ENCODE measurements around the gene LATS1.
A peak's percentile ranks its signal among the peaks of the same experiment; 100 is the strongest.

Gene LATS1

DNA sequence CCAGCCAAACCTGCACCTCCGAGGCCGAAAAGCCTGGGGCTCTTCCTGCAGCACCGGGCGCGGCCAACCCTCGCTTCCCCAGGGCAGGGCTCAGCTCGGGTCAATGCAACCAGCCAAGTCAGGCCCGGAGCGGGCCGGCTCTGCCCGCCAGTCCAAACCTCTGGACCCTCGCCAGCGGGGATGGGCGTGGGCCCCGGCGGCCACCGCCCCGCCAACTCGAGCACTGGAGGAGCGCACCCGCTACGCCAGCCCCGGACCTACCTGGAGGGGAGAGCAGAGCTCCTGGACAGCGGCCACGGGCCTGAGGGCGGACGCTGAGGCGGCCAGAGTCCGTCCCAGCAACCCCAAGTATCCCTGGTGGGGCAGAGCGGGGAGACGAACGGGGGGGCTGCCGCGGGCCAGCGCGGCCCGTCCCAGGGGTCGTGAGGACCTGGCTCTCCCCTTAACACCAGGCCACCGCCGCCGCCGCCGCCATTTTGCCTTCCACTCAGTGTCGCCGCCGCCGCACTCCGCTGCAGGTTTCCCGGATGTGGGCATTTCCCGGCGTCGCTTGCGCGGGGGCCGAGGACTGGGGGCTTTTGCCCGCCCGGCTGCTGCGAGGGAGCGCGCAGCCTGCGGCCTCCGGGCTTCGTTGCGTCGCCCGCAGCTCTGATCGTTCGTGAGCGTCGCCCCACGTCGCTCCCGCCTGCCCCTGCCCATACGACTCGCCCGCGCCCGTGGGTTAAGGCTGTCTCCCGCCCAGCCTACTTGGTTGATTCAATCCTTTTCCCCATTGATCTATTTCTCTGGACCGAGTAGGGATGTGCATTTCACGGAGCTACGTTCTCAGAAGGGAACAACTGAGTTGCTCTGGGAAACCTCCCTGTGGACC lies at the start of gene LATS1:
Gene LATS1, minus strand, starts transcription at position 514 of the 871 bp plus-strand sequence. CDS start 15,975 bp downstream, outside the sequence.
- Histone ChIP-seq H3K79me2 (ENCODE audit: insufficient read depth, low read length) (peaks cover 59% of the 10 kb centered on the region), H3K9me3 (ENCODE audit: insufficient read depth, low read length, severe bottlenecking) (no peaks in the 10 kb centered on the region), H3K27ac (ENCODE audit: low read length) (peak within 1 kb of the TSS; percentile 95), H3K36me3 (ENCODE audit: insufficient read depth, low read length) (peaks cover 14% of the 10 kb centered on the region), H3K27me3 (ENCODE audit: insufficient read depth, low read length, poor library complexity) (no peaks in the 10 kb centered on the region), H3K4me1 (ENCODE audit: insufficient read depth, low read length) (peaks cover 32% of the 10 kb centered on the region), H3K4me3 (ENCODE audit: low read depth in 1 of 2, low read length in 2 of 2) (peak within 1 kb of the TSS; percentile 70 to 71), H4K20me1 (ENCODE audit: insufficient read depth, low read length) (peaks cover 10% of the 10 kb centered on the region; the same call in 1 of the 2 replicates), H3K9ac (ENCODE audit: low read depth, low read length) (peak within 1 kb of the TSS; percentile 98), H2AFZ (ENCODE audit: low read depth, low read length) (peak within 1 kb of the TSS; percentile 100), H3K4me2 (ENCODE audit: insufficient read depth, low read length) (peak within 1 kb of the TSS; percentile 97)
- TF ChIP-seq, protein P1, sequence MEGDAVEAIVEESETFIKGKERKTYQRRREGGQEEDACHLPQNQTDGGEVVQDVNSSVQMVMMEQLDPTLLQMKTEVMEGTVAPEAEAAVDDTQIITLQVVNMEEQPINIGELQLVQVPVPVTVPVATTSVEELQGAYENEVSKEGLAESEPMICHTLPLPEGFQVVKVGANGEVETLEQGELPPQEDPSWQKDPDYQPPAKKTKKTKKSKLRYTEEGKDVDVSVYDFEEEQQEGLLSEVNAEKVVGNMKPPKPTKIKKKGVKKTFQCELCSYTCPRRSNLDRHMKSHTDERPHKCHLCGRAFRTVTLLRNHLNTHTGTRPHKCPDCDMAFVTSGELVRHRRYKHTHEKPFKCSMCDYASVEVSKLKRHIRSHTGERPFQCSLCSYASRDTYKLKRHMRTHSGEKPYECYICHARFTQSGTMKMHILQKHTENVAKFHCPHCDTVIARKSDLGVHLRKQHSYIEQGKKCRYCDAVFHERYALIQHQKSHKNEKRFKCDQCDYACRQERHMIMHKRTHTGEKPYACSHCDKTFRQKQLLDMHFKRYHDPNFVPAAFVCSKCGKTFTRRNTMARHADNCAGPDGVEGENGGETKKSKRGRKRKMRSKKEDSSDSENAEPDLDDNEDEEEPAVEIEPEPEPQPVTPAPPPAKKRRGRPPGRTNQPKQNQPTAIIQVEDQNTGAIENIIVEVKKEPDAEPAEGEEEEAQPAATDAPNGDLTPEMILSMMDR (IDR thresholded peaks at IDR 0.05; ENCODE audit: borderline replicate concordance, extremely low read depth, low read length, poor library complexity, severe bottlenecking) = no peak
- TF ChIP-seq EZH2 (IDR thresholded peaks at IDR 0.05; ENCODE audit: borderline replicate concordance, low read depth, low read length, severe bottlenecking) = no peak
- ATAC-seq (ENCODE audit: insufficient read depth, low read depth) = peak; percentile 89
- DNase-seq = peak; percentile 90

DNA sequence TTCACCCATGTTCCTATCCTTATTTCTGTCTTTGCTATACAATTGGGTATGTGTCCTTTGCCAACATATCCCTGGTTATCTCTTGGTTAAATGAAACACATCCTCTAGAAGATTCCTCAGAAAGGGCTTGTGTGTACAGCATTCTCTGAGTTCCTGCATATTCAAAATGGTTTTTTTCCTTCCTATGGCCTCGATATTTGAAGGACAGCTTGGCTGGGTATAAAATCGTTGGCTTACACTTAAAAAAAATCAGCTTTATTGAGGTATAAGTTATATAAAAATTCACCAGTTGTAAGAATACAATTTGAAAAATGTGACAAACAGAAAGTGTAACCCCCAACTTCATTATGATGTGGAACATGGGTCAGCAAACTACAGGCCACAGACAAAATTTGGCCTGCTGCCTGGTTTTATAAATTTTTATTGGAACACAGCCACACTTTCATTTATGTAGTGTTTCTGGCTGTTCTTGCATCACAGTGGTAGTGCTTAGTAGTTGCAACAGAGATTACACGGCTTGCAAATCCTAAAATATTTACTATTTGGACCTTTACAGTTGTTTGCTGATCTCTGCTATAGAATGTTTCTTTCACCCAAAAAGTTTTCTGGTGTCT lies 48.4 kb upstream of the LATS1 start:
- peaks cover 46% of the 10 kb centered on the region for H3K36me3 ChIP-seq (ENCODE audit: insufficient read depth, low read length)
- ATAC-seq (ENCODE audit: insufficient read depth, low read depth) = no peak
- no peak overlapping the region for H3K27ac ChIP-seq (ENCODE audit: low read length)
- TF ChIP-seq, protein P1 (IDR thresholded peaks at IDR 0.05; ENCODE audit: borderline replicate concordance, extremely low read depth, low read length, poor library complexity, severe bottlenecking) = no peak
- TF ChIP-seq EZH2 (IDR thresholded peaks at IDR 0.05; ENCODE audit: borderline replicate concordance, low read depth, low read length, severe bottlenecking) = no peak
- H3K79me2 ChIP-seq (ENCODE audit: insufficient read depth, low read length) = peaks cover 79% of the 10 kb centered on the region
- no peak for DNase-seq
- no peak overlapping the region for H3K4me2 ChIP-seq (ENCODE audit: insufficient read depth, low read length)
- no peaks in the 10 kb centered on the region for H3K4me1 ChIP-seq (ENCODE audit: insufficient read depth, low read length)
- no peak overlapping the region for H3K9ac ChIP-seq (ENCODE audit: low read depth, low read length)
- peaks cover 4% of the 10 kb centered on the region; the same call in 1 of the 2 replicates for H4K20me1 ChIP-seq (ENCODE audit: insufficient read depth, low read length)
- H3K4me3 ChIP-seq (ENCODE audit: low read depth in 1 of 2, low read length in 2 of 2) = no peak overlapping the region
- peaks cover 7% of the 10 kb centered on the region for H3K9me3 ChIP-seq (ENCODE audit: insufficient read depth, low read length, severe bottlenecking)
- H2AFZ ChIP-seq (ENCODE audit: low read depth, low read length) = no peak overlapping the region
- no peaks in the 10 kb centered on the region for H3K27me3 ChIP-seq (ENCODE audit: insufficient read depth, low read length, poor library complexity)

DNA sequence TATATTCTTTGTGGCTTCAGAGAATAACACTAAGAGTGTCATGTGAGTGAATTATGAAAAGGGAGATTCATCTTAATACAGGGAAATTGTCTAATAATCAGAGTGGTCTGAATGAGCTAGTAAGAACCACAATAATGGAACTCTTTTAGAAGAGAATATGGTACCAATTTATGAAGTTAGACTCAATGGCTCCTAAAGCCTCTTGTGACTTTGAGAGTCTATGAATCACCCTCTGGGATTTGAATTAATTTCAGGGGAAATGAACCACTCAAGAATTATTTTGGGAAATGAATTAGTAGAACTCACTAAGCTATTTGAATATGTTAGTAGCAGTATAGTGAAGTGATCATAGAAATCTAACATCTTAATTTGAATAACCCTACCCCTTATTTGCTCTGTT lies 46.0 kb upstream of the LATS1 start:
- Histone ChIP-seq H3K9ac (ENCODE audit: low read depth, low read length) (no peak overlapping the region), H2AFZ (ENCODE audit: low read depth, low read length) (no peak overlapping the region), H3K36me3 (ENCODE audit: insufficient read depth, low read length) (peaks cover 47% of the 10 kb centered on the region), H3K4me1 (ENCODE audit: insufficient read depth, low read length) (no peaks in the 10 kb centered on the region), H3K9me3 (ENCODE audit: insufficient read depth, low read length, severe bottlenecking) (peaks cover 7% of the 10 kb centered on the region), H3K27me3 (ENCODE audit: insufficient read depth, low read length, poor library complexity) (no peaks in the 10 kb centered on the region), H3K4me3 (ENCODE audit: low read depth in 1 of 2, low read length in 2 of 2) (no peak overlapping the region), H3K79me2 (ENCODE audit: insufficient read depth, low read length) (peaks cover 85% of the 10 kb centered on the region), H4K20me1 (ENCODE audit: insufficient read depth, low read length) (peaks cover 6% of the 10 kb centered on the region), H3K4me2 (ENCODE audit: insufficient read depth, low read length) (no peak overlapping the region), H3K27ac (ENCODE audit: low read length) (no peak overlapping the region)
- TF ChIP-seq EZH2 (IDR thresholded peaks at IDR 0.05; ENCODE audit: borderline replicate concordance, low read depth, low read length, severe bottlenecking) = no peak
- TF ChIP-seq, protein P1 (IDR thresholded peaks at IDR 0.05; ENCODE audit: borderline replicate concordance, extremely low read depth, low read length, poor library complexity, severe bottlenecking) = no peak
- ATAC-seq (ENCODE audit: insufficient read depth, low read depth) (no peak), DNase-seq (no peak)
